HepG2 (cell line): ENCODE results near the gene CILP2. TPM values are rescaled to one million over a fixed set of nuclear protein-coding genes. Genes with fewer than 3 reads are reported as not detected.

Experiments
- ATAC-seq: fragments of 200-7000 bp; cut with Tn5 transposase; 3 replicates; pipeline ENCODE4 v1.9.1; 2020; ENCODE audit warnings: mild to moderate bottlenecking, moderate library complexity
- BruUV-seq: library from RNA; stranded (reverse); fragments of 400-500 nt; replicated peaks from 2 replicates; lab custom pipeline; 2021; lab: Mats Ljungman, UMichigan
- CTCF ChIA-PET: fragments of 300-600 bp; formaldehyde crosslinking; extraction: SDS; loops from one replicate; lab custom pipeline; 2021; ENCODE audit warnings: low total read pairs, inconsistent platforms, low intra/inter-chr PET ratio; lab: Yijun Ruan, JAX
- POLR2A ChIA-PET: fragments of 350-600 bp; sonication (Branson Sonifier 250); formaldehyde crosslinking; loops from one replicate; lab custom pipeline; 2020; ENCODE audit warnings: antibody characterized with exemption, inconsistent platforms; lab: Yijun Ruan, JAX
- DNase-seq: peaks from one replicate; pipeline ENCODE4 v3.0.0-alpha.2; 2015; ENCODE audit warnings: low spot score
- FAIRE-seq: peaks from 3 replicates; lab custom pipeline; 2011; peaks lifted over from hg19 to GRCh38; lab: Jason Lieb, UNC
- H2AFZ ChIP-seq: one replicate; pipeline ENCODE4 v1.6.1; 2011; ENCODE audit warnings: low read length, inconsistent platforms
- H3K27ac ChIP-seq: fragments of 300-600 bp; 3 replicates; pipeline ENCODE4 v1.8.0; 2011; ENCODE audit warnings: mixed run types, mild to moderate bottlenecking, mixed read lengths, low read length, inconsistent platforms; ENCODE audit not compliant: insufficient read depth; ENCODE audit errors: extremely low read length
- H3K27me3 ChIP-seq, 2 experiments: fragments of 200-600 bp in 1 of 2; 2 replicates in 1 of 2; 3 replicates in 1 of 2; pipeline versions ENCODE4 v1.6.0 to v1.8.0; 2011; ENCODE audit warnings: low read length in 2 of 2, mild to moderate bottlenecking in 2 of 2, moderate library complexity in 2 of 2, inconsistent platforms in 1 of 2; ENCODE audit not compliant: insufficient read depth in 2 of 2, control insufficient read depth in 1 of 2
- H3K36me3 ChIP-seq, 2 experiments: fragments of 200-600 bp in 1 of 2; replicated peaks in 1 of 2; 2 replicates in 1 of 2; 3 replicates in 1 of 2; pipeline versions ENCODE4 v1.5.1 to v1.8.0; 2011; ENCODE audit warnings: low read length in 2 of 2, inconsistent platforms in 1 of 2; ENCODE audit not compliant: insufficient read depth in 2 of 2, control insufficient read depth in 1 of 2
- H3K4me1 ChIP-seq: 2 replicates; pipeline ENCODE4 v1.5.1; 2012; ENCODE audit warnings: low read length, inconsistent platforms; ENCODE audit not compliant: insufficient read depth
- H3K4me2 ChIP-seq: 2 replicates; pipeline ENCODE4 v1.6.0; 2011; ENCODE audit warnings: low read depth, low read length, inconsistent platforms
- H3K4me3 ChIP-seq, 3 experiments: fragments of 200-600 bp in 1 of 3; sonication (generic), shearing (Covaris generic) in 1 of 3; replicated peaks in 1 of 3; 2 replicates each; pipeline ENCODE4 v1.5.1; 2011 to 2016; ENCODE audit warnings: low read length in 3 of 3, inconsistent platforms in 2 of 3, low read depth in 2 of 3, mild to moderate bottlenecking in 2 of 3, control low read depth in 1 of 3, mixed read lengths in 1 of 3; ENCODE audit not compliant: insufficient read depth in 1 of 3
- H3K79me2 ChIP-seq: one replicate; pipeline ENCODE4 v1.6.1; 2011; ENCODE audit warnings: low read length, inconsistent platforms; ENCODE audit not compliant: insufficient read depth
- H3K9ac ChIP-seq: 2 replicates; pipeline ENCODE4 v1.6.0; 2011; ENCODE audit warnings: mild to moderate bottlenecking, low read depth, low read length, inconsistent platforms; ENCODE audit not compliant: insufficient read depth
- H3K9me3 ChIP-seq: 2 replicates; pipeline ENCODE4 v1.5.1; 2012; ENCODE audit warnings: mild to moderate bottlenecking, low read length
- H4K20me1 ChIP-seq: 2 replicates; pipeline ENCODE4 v1.6.0; 2011; ENCODE audit warnings: inconsistent platforms, mild to moderate bottlenecking, low read length, moderate library complexity; ENCODE audit not compliant: insufficient read depth
- AGO2 ChIP-seq: fragments of 200-400 bp; formaldehyde crosslinking; optimal IDR thresholded peaks from 2 replicates; pipeline ENCODE3; 2017; ENCODE audit warnings: mild to moderate bottlenecking, low read depth, low read length, moderate library complexity
- KLF11 ChIP-seq: IDR thresholded peaks from 2 replicates; pipeline ENCODE4 v1.6.1; 2016; ENCODE audit warnings: missing compliant biosample characterization
- WGBS: methylation state at CpG from one replicate; pipeline ENCODE4 v1.1.6; 2017; ENCODE audit warnings: low lambda C conversion rate; 5-methylcytosine and 5-hydroxymethylcytosine counted together
- in situ Hi-C: cut with HindIII; loops from 2 replicates; pipeline ENCODE4 v1.10.0; 2017; ENCODE audit warnings: low pct_unique_long_range_greater_than_20kb; ENCODE audit not compliant: extremely low pct_ligation_motif_present
- intact Hi-C: fragments of 100-400 bp; cut with micrococcal nuclease; formaldehyde crosslinking; loops from one replicate; pipeline ENCODE4 v1.10.0; 2022; ENCODE audit not compliant: unreplicated experiment
- polyA plus RNA-seq, 8 experiments: library from polyadenylated mRNA; depleted of rRNA in 3 of 8; stranded (reverse) in 7 of 8; unstranded in 1 of 8; fragments of >200 nt; fragmentation: Illumina TruSeq in 4 of 8; extraction: Trizol in 4 of 8; gene quantifications; 2 replicates each; pipeline versions ENCODE4 v1.2.1 to v1.2.3, GENCODE V29; 2011 to 2016; ENCODE audit warnings: low read depth in 4 of 8, missing spikeins in 1 of 8, mixed read lengths in 1 of 8; ENCODE audit not compliant: insufficient read depth in 1 of 8
- total RNA-seq, 5 experiments: library from RNA; depleted of rRNA; stranded (reverse); fragments of >200 nt; fragmentation: Illumina TruSeq; extraction: Trizol; gene quantifications; 2 replicates each; pipeline ENCODE4 v1.2.3, GENCODE V29; 2016; ENCODE audit warnings: low read depth in 1 of 5
- TF ChIP-seq, protein P1 (sequence below): sonication (generic); formaldehyde crosslinking; IDR thresholded peaks from 2 replicates; pipeline ENCODE4 v1.5.0; 2020; ENCODE audit warnings: mild to moderate bottlenecking, missing genetic modification reagents, borderline replicate concordance
- TF ChIP-seq, protein P2 (sequence below): sonication (generic); formaldehyde crosslinking; IDR thresholded peaks from 2 replicates; pipeline ENCODE4 v1.4.0; 2020; ENCODE audit warnings: missing genetic modification reagents, borderline replicate concordance

CILP2 gene
- total and polyA plus RNA-seq, 2 of the 13 experiments (the other 11 are each of a cell fraction or from before 2014, with no cell fraction given) = 0.09 to 0.37 TPM

DNA sequence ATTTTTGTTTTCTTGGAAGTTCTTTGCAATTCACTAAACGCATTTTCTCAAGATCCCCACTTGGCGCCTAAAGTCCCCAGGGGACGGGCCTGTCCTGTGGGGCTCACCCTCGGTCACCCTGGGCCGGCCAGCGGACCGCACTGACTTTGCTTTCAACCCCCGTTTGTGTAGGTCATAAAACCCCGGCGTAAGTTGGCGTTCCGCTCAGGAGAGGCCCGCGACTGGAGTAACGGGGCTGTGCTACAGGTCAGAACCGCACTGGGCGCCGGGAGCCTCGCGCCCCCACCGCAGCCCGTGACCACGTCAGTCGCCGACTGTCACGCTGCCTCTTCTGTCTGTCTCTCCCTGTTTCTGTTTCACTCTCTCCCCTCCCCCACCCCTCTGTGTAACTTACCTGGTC, 36.3 kb upstream of the CILP2 start (continued):
- TF ChIP-seq, protein P1, sequence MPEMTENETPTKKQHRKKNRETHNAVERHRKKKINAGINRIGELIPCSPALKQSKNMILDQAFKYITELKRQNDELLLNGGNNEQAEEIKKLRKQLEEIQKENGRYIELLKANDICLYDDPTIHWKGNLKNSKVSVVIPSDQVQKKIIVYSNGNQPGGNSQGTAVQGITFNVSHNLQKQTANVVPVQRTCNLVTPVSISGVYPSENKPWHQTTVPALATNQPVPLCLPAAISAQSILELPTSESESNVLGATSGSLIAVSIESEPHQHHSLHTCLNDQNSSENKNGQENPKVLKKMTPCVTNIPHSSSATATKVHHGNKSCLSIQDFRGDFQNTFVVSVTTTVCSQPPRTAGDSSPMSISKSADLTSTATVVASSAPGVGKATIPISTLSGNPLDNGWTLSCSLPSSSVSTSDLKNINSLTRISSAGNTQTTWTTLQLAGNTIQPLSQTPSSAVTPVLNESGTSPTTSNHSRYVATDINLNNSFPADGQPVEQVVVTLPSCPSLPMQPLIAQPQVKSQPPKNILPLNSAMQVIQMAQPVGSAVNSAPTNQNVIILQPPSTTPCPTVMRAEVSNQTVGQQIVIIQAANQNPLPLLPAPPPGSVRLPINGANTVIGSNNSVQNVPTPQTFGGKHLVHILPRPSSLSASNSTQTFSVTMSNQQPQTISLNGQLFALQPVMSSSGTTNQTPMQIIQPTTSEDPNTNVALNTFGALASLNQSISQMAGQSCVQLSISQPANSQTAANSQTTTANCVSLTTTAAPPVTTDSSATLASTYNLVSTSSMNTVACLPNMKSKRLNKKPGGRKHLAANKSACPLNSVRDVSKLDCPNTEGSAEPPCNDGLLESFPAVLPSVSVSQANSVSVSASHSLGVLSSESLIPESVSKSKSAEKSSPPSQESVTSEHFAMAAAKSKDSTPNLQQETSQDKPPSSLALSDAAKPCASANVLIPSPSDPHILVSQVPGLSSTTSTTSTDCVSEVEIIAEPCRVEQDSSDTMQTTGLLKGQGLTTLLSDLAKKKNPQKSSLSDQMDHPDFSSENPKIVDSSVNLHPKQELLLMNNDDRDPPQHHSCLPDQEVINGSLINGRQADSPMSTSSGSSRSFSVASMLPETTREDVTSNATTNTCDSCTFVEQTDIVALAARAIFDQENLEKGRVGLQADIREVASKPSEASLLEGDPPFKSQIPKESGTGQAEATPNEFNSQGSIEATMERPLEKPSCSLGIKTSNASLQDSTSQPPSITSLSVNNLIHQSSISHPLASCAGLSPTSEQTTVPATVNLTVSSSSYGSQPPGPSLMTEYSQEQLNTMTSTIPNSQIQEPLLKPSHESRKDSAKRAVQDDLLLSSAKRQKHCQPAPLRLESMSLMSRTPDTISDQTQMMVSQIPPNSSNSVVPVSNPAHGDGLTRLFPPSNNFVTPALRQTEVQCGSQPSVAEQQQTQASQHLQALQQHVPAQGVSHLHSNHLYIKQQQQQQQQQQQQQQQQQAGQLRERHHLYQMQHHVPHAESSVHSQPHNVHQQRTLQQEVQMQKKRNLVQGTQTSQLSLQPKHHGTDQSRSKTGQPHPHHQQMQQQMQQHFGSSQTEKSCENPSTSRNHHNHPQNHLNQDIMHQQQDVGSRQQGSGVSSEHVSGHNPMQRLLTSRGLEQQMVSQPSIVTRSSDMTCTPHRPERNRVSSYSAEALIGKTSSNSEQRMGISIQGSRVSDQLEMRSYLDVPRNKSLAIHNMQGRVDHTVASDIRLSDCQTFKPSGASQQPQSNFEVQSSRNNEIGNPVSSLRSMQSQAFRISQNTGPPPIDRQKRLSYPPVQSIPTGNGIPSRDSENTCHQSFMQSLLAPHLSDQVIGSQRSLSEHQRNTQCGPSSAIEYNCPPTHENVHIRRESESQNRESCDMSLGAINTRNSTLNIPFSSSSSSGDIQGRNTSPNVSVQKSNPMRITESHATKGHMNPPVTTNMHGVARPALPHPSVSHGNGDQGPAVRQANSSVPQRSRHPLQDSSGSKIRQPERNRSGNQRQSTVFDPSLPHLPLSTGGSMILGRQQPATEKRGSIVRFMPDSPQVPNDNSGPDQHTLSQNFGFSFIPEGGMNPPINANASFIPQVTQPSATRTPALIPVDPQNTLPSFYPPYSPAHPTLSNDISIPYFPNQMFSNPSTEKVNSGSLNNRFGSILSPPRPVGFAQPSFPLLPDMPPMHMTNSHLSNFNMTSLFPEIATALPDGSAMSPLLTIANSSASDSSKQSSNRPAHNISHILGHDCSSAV (CRISPR knock-in tag) = no peak
- no peak for TF ChIP-seq KLF11 (CRISPR knock-in tag)
- TF ChIP-seq, all 625 proteins: peak for 0

DNA sequence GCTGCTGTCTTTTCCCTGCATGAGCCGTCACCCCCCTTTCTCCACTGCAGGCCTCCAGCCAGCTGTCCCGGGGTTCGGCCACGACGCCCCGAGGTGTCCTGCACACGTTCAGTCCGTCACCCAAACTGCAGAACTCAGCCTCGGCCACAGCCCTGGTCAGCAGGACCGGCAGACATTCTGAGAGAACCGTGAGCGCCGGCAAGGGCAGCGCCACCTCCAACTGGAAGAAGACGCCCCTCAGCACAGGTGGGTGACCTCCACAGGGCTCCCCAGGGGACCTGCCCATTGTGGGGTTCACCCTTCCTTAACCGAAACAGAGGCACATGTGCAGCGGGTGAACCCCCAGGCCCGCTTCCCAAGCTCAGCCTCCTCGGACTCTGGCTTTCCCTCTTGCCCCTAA, 35.8 kb upstream of the CILP2 start:
- FAIRE-seq = no peak
- in situ Hi-C loops = no loop called here
- H3K9me3 ChIP-seq = no peaks in the 10 kb centered on the region
- whole genome bisulfite sequencing = 97% methylated on average over 14 of the region's 19 CpGs
- ChIA-PET CTCF (no interaction called here), POLR2A (no interaction called here)
- no peak overlapping the region for H3K9ac ChIP-seq
- no peak overlapping the region for H3K27ac ChIP-seq
- DNase-seq = no peak
- H4K20me1 ChIP-seq = no peaks in the 10 kb centered on the region
- H3K4me1 ChIP-seq = no peaks in the 10 kb centered on the region
- peaks cover 26 to 86% of the 10 kb centered on the region in 2 experiments; a peak in 4 of 5 replicates for H3K36me3 ChIP-seq
- no peak overlapping the region for H3K4me3 ChIP-seq
- intact Hi-C loops = no loop called here
- no peaks in the 10 kb centered on the region for H3K79me2 ChIP-seq
- BruUV-seq = no TSS peak
- no peak overlapping the region for H2AFZ ChIP-seq
- ATAC-seq = no peak
- H3K27me3 ChIP-seq = no peaks in the 10 kb centered on the region
- TF ChIP-seq, protein P2, sequence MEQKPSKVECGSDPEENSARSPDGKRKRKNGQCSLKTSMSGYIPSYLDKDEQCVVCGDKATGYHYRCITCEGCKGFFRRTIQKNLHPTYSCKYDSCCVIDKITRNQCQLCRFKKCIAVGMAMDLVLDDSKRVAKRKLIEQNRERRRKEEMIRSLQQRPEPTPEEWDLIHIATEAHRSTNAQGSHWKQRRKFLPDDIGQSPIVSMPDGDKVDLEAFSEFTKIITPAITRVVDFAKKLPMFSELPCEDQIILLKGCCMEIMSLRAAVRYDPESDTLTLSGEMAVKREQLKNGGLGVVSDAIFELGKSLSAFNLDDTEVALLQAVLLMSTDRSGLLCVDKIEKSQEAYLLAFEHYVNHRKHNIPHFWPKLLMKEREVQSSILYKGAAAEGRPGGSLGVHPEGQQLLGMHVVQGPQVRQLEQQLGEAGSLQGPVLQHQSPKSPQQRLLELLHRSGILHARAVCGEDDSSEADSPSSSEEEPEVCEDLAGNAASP (CRISPR knock-in tag) = no peak
- peak; percentile 59 for TF ChIP-seq AGO2
- TF ChIP-seq, all 625 proteins: peak for 1
- H3K4me2 ChIP-seq = no peak overlapping the region
